ENCODE results near the gene RCL1. TPM values are rescaled to one million over a fixed set of nuclear protein-coding genes. Genes with fewer than 3 reads are reported as not detected.
A peak's percentile ranks its signal among the peaks of the same experiment; 100 is the strongest.

Gene RCL1
- total and polyA plus RNA-seq, 7 donors, result 8.9 to 29.5 (median 16.0) TPM

GRCh38 chr9:4760122-4760521, 32.6 kb upstream of the RCL1 start:
- no peaks in the 10 kb centered on the region for H3K9me3 ChIP-seq
- no peak overlapping the region for H3K4me3 ChIP-seq
- ATAC-seq (peak in 2 of 4 donors; percentile 8 to 20), DNase-seq (no peak)
- intact Hi-C loops (cut with DNase I), result loop anchor here (5.0 to 10.0 kb wide), 3 partner anchors 227 to 835 kb away; partner anchors contain the start of gene JAK2 (in 1 of the 2)
- WGBS, 3 donors, result 82 to 93% (median 88%) methylated on average over 3 of the region's 3 CpGs
- H3K4me1 ChIP-seq, result peaks cover 11% of the 10 kb centered on the region
- H3K27ac ChIP-seq, result no peak overlapping the region
- H3K27me3 ChIP-seq (ENCODE audit: insufficient read depth in 3 of 3, low read length in 2 of 3), result no peaks in the 10 kb centered on the region
- no peak for TF ChIP-seq CTCF (IDR thresholded peaks at IDR 0.05)
- H3K36me3 ChIP-seq (ENCODE audit: insufficient read depth in 1 of 2, low read depth in 1 of 2), result no peaks in the 10 kb centered on the region

- Histone ChIP-seq H3K36me3 (ENCODE audit: insufficient read depth in 1 of 2, low read depth in 1 of 2) (no peaks in the 10 kb centered on the region), H3K27ac (peak overlapping the region; percentile 47), H3K27me3 (ENCODE audit: insufficient read depth in 3 of 3, low read length in 2 of 3) (no peaks in the 10 kb centered on the region), H3K4me1 (peaks cover 11% of the 10 kb centered on the region), H3K4me3 (peak overlapping the region; percentile 37), H3K9me3 (no peaks in the 10 kb centered on the region)
- peak in 3 of 4 donors; percentile 64 to 85 (median 70) for ATAC-seq
- 21 to 30% (median 24%) methylated on average over 22 of the region's 22 CpGs for WGBS, 3 donors
- TF ChIP-seq CTCF (IDR thresholded peaks at IDR 0.05), result peak; percentile 72
- intact Hi-C loops (cut with DNase I), result loop anchor here (2.0 to 10.0 kb wide), 5 partner anchors 29 to 833 kb away; partner anchors contain the start of gene JAK2 (in 1 of the 2)
- DNase-seq, result peak; percentile 53 to 77
Observed at GRCh38 chr9:4762108-4762885, 30.4 kb upstream of the RCL1 start.

- H3K9me3 ChIP-seq, result no peaks in the 10 kb centered on the region
- H3K4me3 ChIP-seq, result peak overlapping the region; percentile 37
- 21 to 37% (median 24%) methylated on average over 14 of the region's 14 CpGs for WGBS, 3 donors
- no peak for TF ChIP-seq CTCF (IDR thresholded peaks at IDR 0.05)
- intact Hi-C loops (cut with DNase I), result loop anchor here (2.0 to 10.0 kb wide), 5 partner anchors 28 to 832 kb away; partner anchors contain the start of gene JAK2 (in 1 of the 2)
- H3K4me1 ChIP-seq, result peaks cover 11% of the 10 kb centered on the region
- DNase-seq, result no peak
- H3K36me3 ChIP-seq (ENCODE audit: insufficient read depth in 1 of 2, low read depth in 1 of 2), result no peaks in the 10 kb centered on the region
- H3K27ac ChIP-seq, result peak overlapping the region; percentile 47
- peak; percentile 49 to 71 (median 58) for ATAC-seq
- H3K27me3 ChIP-seq (ENCODE audit: insufficient read depth in 3 of 3, low read length in 2 of 3), result no peaks in the 10 kb centered on the region
Observed at GRCh38 chr9:4762886-4763541, 29.7 kb upstream of the RCL1 start.

GRCh38 chr9:4764033-4764432, 28.7 kb upstream of the RCL1 start:
- 64 to 83% (median 75%) methylated on average over 3 of the region's 3 CpGs for WGBS, 3 donors
- Histone ChIP-seq H3K4me1 (peaks cover 11% of the 10 kb centered on the region), H3K4me3 (no peak overlapping the region), H3K27me3 (ENCODE audit: insufficient read depth in 3 of 3, low read length in 2 of 3) (no peaks in the 10 kb centered on the region), H3K36me3 (ENCODE audit: insufficient read depth in 1 of 2, low read depth in 1 of 2) (no peaks in the 10 kb centered on the region), H3K27ac (no peak overlapping the region), H3K9me3 (no peaks in the 10 kb centered on the region)
- TF ChIP-seq CTCF (IDR thresholded peaks at IDR 0.05), result no peak
- DNase-seq (no peak), ATAC-seq (no peak)
- intact Hi-C loops (cut with DNase I), result loop anchor here (5.0 to 10.0 kb wide), 3 partner anchors 223 to 831 kb away; partner anchors contain the start of gene JAK2 (in 1 of the 2)

Data from psoas muscle (tissue), 8 donors.